WERI-Rb-1 (cell line): Measurements from ENCODE around the gene CSN2.

Source experiments
- DNase-seq: peaks from one replicate; pipeline ENCODE4 v3.0.0-alpha.2; 2020
- H3K27ac ChIP-seq: fragments of 250-450 bp; sonication (Bioruptor Pico); 2 replicates; pipeline ENCODE4 v1.5.1; 2020; ENCODE audit warnings: mild to moderate bottlenecking, moderate library complexity
- H3K27me3 ChIP-seq: fragments of 250-450 bp; sonication (Bioruptor Pico); 2 replicates; pipeline ENCODE4 v1.5.1; 2021; ENCODE audit warnings: mild to moderate bottlenecking, low read depth, moderate library complexity; ENCODE audit not compliant: insufficient read depth, severe bottlenecking
- H3K36me3 ChIP-seq: fragments of 250-450 bp; sonication (Bioruptor Pico); 2 replicates; pipeline ENCODE4 v1.5.1; 2020; ENCODE audit warnings: mild to moderate bottlenecking, moderate library complexity
- H3K4me3 ChIP-seq: 2 replicates; pipeline ENCODE4 v1.5.1; 2011; ENCODE audit warnings: low read depth, mild to moderate bottlenecking, control low read depth, low read length
- H3K9me3 ChIP-seq: fragments of 250-450 bp; sonication (Bioruptor Pico); 2 replicates; pipeline ENCODE4 v1.5.1; 2021; ENCODE audit warnings: mild to moderate bottlenecking, moderate library complexity; ENCODE audit not compliant: severe bottlenecking
- CTCF ChIP-seq: IDR thresholded peaks from 2 replicates; pipeline ENCODE4 v1.5.1; 2011; ENCODE audit warnings: low read depth, mild to moderate bottlenecking, control low read depth, inconsistent platforms, low read length

Gene CSN2

GRCh38 chr4:69994782-69995181 lies 29.3 kb upstream of the CSN2 start:
- H3K4me3 ChIP-seq: no peak overlapping the region
- H3K36me3 ChIP-seq: no peaks in the 10 kb centered on the region
- no peak for DNase-seq
- H3K9me3 ChIP-seq: no peaks in the 10 kb centered on the region
- no peak for TF ChIP-seq CTCF
- H3K27ac ChIP-seq: no peak overlapping the region
- no peaks in the 10 kb centered on the region for H3K27me3 ChIP-seq

GRCh38 chr4:69991016-69991415 lies 25.5 kb upstream of the CSN2 start:
- H3K36me3 ChIP-seq: no peaks in the 10 kb centered on the region
- no peaks in the 10 kb centered on the region for H3K9me3 ChIP-seq
- no peak overlapping the region for H3K4me3 ChIP-seq
- no peaks in the 10 kb centered on the region for H3K27me3 ChIP-seq
- no peak for DNase-seq
- H3K27ac ChIP-seq: no peak overlapping the region
- TF ChIP-seq CTCF: no peak

- no peaks in the 10 kb centered on the region for H3K36me3 ChIP-seq
- H3K27ac ChIP-seq: no peak overlapping the region
- no peak overlapping the region for H3K4me3 ChIP-seq
- DNase-seq: no peak
- H3K27me3 ChIP-seq: no peaks in the 10 kb centered on the region
- H3K9me3 ChIP-seq: no peaks in the 10 kb centered on the region
- TF ChIP-seq CTCF: no peak
Measured at GRCh38 chr4:69986663-69987062, 21.1 kb upstream of the CSN2 start.

- Histone ChIP-seq H3K27ac (no peak overlapping the region), H3K4me3 (no peak overlapping the region), H3K9me3 (no peaks in the 10 kb centered on the region), H3K36me3 (no peaks in the 10 kb centered on the region), H3K27me3 (no peaks in the 10 kb centered on the region)
- TF ChIP-seq CTCF: no peak
- no peak for DNase-seq
Measured at GRCh38 chr4:69984030-69984443, 18.5 kb upstream of the CSN2 start.

- H3K27me3 ChIP-seq: no peaks in the 10 kb centered on the region
- no peaks in the 10 kb centered on the region for H3K36me3 ChIP-seq
- H3K9me3 ChIP-seq: no peaks in the 10 kb centered on the region
- no peak overlapping the region for H3K27ac ChIP-seq
- no peak overlapping the region for H3K4me3 ChIP-seq
- TF ChIP-seq CTCF: no peak
- DNase-seq: no peak
Measured at GRCh38 chr4:69977582-69977981, 12.1 kb upstream of the CSN2 start.

GRCh38 chr4:69974631-69975030 lies 9.1 kb upstream of the CSN2 start:
- no peak overlapping the region for H3K27ac ChIP-seq
- H3K9me3 ChIP-seq: no peaks in the 10 kb centered on the region
- no peak overlapping the region for H3K4me3 ChIP-seq
- no peak for DNase-seq
- H3K36me3 ChIP-seq: no peaks in the 10 kb centered on the region
- no peak for TF ChIP-seq CTCF
- H3K27me3 ChIP-seq: no peaks in the 10 kb centered on the region
